ENCODE data around the gene ACTR5. TPM values are rescaled to one million over a fixed set of nuclear protein-coding genes. Genes with fewer than 3 reads are reported as not detected.

ACTR5 gene
- total RNA-seq, 1 experiment from 2014 or later, result 9.8 TPM

GRCh38 chr20:38700141-38700540, 48.1 kb upstream of the ACTR5 start:
- ATAC-seq, result peak; percentile 81

GRCh38 chr20:38700926-38701325, 47.3 kb upstream of the ACTR5 start:
- Mint-ChIP-seq H3K36me3 (no peaks in the 10 kb centered on the region), H3K9me3 (no peaks in the 10 kb centered on the region), H3K27me3 (ENCODE audit: low read depth) (peaks cover 16% of the 10 kb centered on the region), H3K4me1 (no peaks in the 10 kb centered on the region), H3K4me3 (no peak overlapping the region), H3K27ac (no peak overlapping the region)
- DNase-seq (ENCODE audit: low spot score) (no peak), ATAC-seq (no peak)
- ChIA-PET POLR2A (interaction anchor here (1.1 kb wide), 1 partner anchor 48 kb away, joined by 3 read pairs; no protein-coding TSS in a partner anchor), CTCF (interaction anchor here (1.3 to 2.2 kb wide), 2 partner anchors 15 to 42 kb away, joined by 4 to 10 read pairs; no protein-coding TSS in a partner anchor)
- TF ChIP-seq SMAD4 (CRISPR knock-in tag; IDR thresholded peaks at IDR 0.05) (no peak), FOXK1 (CRISPR knock-in tag; IDR thresholded peaks at IDR 0.05) (no peak), ZNF121 (CRISPR knock-in tag; IDR thresholded peaks at IDR 0.05) (no peak), ZNF532 (CRISPR knock-in tag; IDR thresholded peaks at IDR 0.05; ENCODE audit: borderline replicate concordance) (no peak), CREB1 (CRISPR knock-in tag; IDR thresholded peaks at IDR 0.05) (no peak), FOXJ3 (CRISPR knock-in tag; IDR thresholded peaks at IDR 0.05; ENCODE audit: borderline replicate concordance) (no peak), IRF2 (CRISPR knock-in tag; IDR thresholded peaks at IDR 0.05; ENCODE audit: borderline replicate concordance, low read depth) (no peak), MYBL2 (CRISPR knock-in tag; IDR thresholded peaks at IDR 0.05) (no peak), RELA (CRISPR knock-in tag; IDR thresholded peaks at IDR 0.05; ENCODE audit: borderline replicate concordance) (no peak), RORB (CRISPR knock-in tag; IDR thresholded peaks at IDR 0.05) (no peak), ZNF219 (CRISPR knock-in tag; IDR thresholded peaks at IDR 0.05; ENCODE audit: borderline replicate concordance) (no peak), IRF1 (CRISPR knock-in tag; IDR thresholded peaks at IDR 0.05) (no peak), E2F4 (CRISPR knock-in tag; IDR thresholded peaks at IDR 0.05; ENCODE audit: borderline replicate concordance, low read depth) (no peak)

More at GRCh38 chr20:38700141-38700540, 48.1 kb upstream of the ACTR5 start:
- ChIA-PET CTCF (interaction anchor here (0.9 to 2.8 kb wide), 5 partner anchors 14 to 90 kb away, joined by 3 to 17 read pairs (median 5); partner anchors contain the start of gene SLC32A1), POLR2A (interaction anchor here (0.8 to 1.1 kb wide), 2 partner anchors 29 to 49 kb away, joined by 3 read pairs; no protein-coding TSS in a partner anchor)
- H3K9me3 Mint-ChIP-seq, result no peaks in the 10 kb centered on the region
- H3K27ac Mint-ChIP-seq, result no peak overlapping the region
- no peaks in the 10 kb centered on the region for H3K4me1 Mint-ChIP-seq
- peaks cover 18% of the 10 kb centered on the region for H3K27me3 Mint-ChIP-seq (ENCODE audit: low read depth)
- H3K4me3 Mint-ChIP-seq, result no peak overlapping the region
- TF ChIP-seq SOX15 (CRISPR knock-in tag; IDR thresholded peaks at IDR 0.05), result no peak
- TF ChIP-seq ZNF317 (CRISPR knock-in tag; IDR thresholded peaks at IDR 0.05; ENCODE audit: borderline replicate concordance, low read depth), result no peak
- TF ChIP-seq ATF3 (CRISPR knock-in tag; conservative IDR thresholded peaks at IDR 0.05), result no peak
- TF ChIP-seq E2F5 (CRISPR knock-in tag; IDR thresholded peaks at IDR 0.05), result no peak
- no peak for DNase-seq (ENCODE audit: low spot score)
- H3K36me3 Mint-ChIP-seq, result no peaks in the 10 kb centered on the region
